Measurements from ENCODE around the gene VPS37C. TPM values are rescaled to one million over a fixed set of nuclear protein-coding genes. Genes with fewer than 3 reads are reported as not detected.

The VPS37C gene
- total RNA-seq, 3 donors from 2014 or later (not counting 1 experiment from before 2014, with no cell fraction given), result 6.4 to 6.9 (median 6.5) TPM

- H3K36me3 Mint-ChIP-seq, result peaks cover 8% of the 10 kb centered on the region
- Histone ChIP-seq H3K4me1 (ENCODE audit: control insufficient read depth, insufficient read depth, low read length) (peaks cover 11% of the 10 kb centered on the region), H3K27ac (ENCODE audit: low read length) (no peak overlapping the region), H3K4me3 (ENCODE audit: low read length) (no peak overlapping the region), H3K27me3 (ENCODE audit: control insufficient read depth, insufficient read depth, low read length) (no peaks in the 10 kb centered on the region), H3K36me3 (ENCODE audit: control insufficient read depth, insufficient read depth, low read length) (no peaks in the 10 kb centered on the region), H3K9me3 (ENCODE audit: control insufficient read depth, insufficient read depth, low read length) (peaks cover 8% of the 10 kb centered on the region)
- H3K27ac Mint-ChIP-seq, result no peak overlapping the region
- ATAC-seq (no peak), DNase-seq (no peak)
- WGBS (ENCODE audit: insufficient coverage), result 93% methylated on average over 19 of the region's 19 CpGs
- peaks cover 11 to 35% of the 10 kb centered on the region in 2 donors for H3K4me1 Mint-ChIP-seq
- H3K9me3 Mint-ChIP-seq, result peaks cover 0 to 8% of the 10 kb centered on the region in 2 donors
- H3K27me3 Mint-ChIP-seq (ENCODE audit: low read depth in 2 of 2), result no peaks in the 10 kb centered on the region
- H3K4me3 Mint-ChIP-seq, result no peak overlapping the region
- intact Hi-C loops (cut with micrococcal nuclease), result no loop called here
- TF ChIP-seq, protein P1, sequence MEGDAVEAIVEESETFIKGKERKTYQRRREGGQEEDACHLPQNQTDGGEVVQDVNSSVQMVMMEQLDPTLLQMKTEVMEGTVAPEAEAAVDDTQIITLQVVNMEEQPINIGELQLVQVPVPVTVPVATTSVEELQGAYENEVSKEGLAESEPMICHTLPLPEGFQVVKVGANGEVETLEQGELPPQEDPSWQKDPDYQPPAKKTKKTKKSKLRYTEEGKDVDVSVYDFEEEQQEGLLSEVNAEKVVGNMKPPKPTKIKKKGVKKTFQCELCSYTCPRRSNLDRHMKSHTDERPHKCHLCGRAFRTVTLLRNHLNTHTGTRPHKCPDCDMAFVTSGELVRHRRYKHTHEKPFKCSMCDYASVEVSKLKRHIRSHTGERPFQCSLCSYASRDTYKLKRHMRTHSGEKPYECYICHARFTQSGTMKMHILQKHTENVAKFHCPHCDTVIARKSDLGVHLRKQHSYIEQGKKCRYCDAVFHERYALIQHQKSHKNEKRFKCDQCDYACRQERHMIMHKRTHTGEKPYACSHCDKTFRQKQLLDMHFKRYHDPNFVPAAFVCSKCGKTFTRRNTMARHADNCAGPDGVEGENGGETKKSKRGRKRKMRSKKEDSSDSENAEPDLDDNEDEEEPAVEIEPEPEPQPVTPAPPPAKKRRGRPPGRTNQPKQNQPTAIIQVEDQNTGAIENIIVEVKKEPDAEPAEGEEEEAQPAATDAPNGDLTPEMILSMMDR (IDR thresholded peaks at IDR 0.05), result no peak
Observed at GRCh38 chr11:61150706-61151544, 10.3 kb downstream of the VPS37C start.

DNA sequence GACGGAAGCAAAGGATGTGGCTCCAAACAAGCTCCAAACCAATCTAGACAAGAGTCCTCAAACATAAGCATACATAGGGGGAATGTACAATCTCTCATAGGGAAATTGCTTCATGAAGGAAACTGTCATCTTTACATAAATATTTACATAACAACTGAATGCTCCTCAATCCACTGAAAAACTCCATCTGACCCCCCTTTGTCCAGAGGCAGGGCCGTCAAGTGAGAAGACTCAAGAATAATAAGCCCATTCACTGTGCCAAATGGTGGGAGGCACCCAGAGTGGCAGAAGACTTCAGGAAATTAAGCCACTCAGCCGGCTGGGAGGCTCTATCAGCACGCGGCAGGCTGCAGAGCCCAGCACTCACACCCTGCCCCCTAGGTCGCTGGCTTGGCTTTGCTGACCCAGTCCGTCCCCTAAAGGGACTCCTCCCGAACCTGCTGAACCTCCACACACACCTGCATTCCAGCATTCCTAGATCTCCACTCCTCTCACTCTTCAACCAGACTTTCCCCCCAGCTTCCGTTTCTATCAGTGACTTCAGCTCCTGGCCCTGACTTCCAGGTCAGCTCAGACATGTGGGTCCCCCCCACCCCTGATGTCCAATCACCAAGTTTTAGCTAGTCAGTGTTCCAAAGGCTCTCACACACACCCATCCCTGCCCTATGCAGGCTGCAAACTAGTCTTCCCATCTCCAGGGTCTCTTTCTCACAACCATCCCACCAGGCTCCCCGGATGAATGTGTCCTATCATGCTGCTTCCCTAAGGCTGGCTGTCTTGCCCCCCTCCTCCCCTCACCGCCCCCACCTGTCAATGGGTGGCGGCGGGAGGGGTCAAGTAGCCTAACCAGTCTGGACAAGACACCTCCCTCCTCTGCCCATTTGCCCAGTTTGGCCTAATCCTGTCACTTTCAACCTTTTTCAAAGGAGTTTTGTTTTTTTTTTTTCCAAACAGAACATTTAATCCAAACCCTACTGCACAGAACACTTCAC is 11.3 kb downstream of the VPS37C start:
- H3K27me3 ChIP-seq (ENCODE audit: control insufficient read depth, insufficient read depth, low read length), result no peaks in the 10 kb centered on the region
- H3K27ac ChIP-seq (ENCODE audit: low read length), result no peak overlapping the region
- DNase-seq (no peak), ATAC-seq (no peak)
- Mint-ChIP-seq H3K9me3 (peaks cover 0 to 7% of the 10 kb centered on the region in 2 donors), H3K27ac (peak overlapping the region in 1 of 2 donors; percentile 35), H3K4me3 (no peak overlapping the region), H3K27me3 (ENCODE audit: low read depth in 2 of 2) (no peaks in the 10 kb centered on the region), H3K4me1 (peaks cover 13 to 37% of the 10 kb centered on the region in 2 donors), H3K36me3 (peaks cover 8% of the 10 kb centered on the region)
- 62% methylated on average over 13 of the region's 13 CpGs for WGBS (ENCODE audit: insufficient coverage)
- peaks cover 4% of the 10 kb centered on the region for H3K9me3 ChIP-seq (ENCODE audit: control insufficient read depth, insufficient read depth, low read length)
- no peak overlapping the region for H3K4me3 ChIP-seq (ENCODE audit: low read length)
- intact Hi-C loops (cut with micrococcal nuclease), result no loop called here
- peaks cover 11% of the 10 kb centered on the region for H3K4me1 ChIP-seq (ENCODE audit: control insufficient read depth, insufficient read depth, low read length)
- TF ChIP-seq, protein P1 (IDR thresholded peaks at IDR 0.05), result no peak
- H3K36me3 ChIP-seq (ENCODE audit: control insufficient read depth, insufficient read depth, low read length), result no peaks in the 10 kb centered on the region

DNA sequence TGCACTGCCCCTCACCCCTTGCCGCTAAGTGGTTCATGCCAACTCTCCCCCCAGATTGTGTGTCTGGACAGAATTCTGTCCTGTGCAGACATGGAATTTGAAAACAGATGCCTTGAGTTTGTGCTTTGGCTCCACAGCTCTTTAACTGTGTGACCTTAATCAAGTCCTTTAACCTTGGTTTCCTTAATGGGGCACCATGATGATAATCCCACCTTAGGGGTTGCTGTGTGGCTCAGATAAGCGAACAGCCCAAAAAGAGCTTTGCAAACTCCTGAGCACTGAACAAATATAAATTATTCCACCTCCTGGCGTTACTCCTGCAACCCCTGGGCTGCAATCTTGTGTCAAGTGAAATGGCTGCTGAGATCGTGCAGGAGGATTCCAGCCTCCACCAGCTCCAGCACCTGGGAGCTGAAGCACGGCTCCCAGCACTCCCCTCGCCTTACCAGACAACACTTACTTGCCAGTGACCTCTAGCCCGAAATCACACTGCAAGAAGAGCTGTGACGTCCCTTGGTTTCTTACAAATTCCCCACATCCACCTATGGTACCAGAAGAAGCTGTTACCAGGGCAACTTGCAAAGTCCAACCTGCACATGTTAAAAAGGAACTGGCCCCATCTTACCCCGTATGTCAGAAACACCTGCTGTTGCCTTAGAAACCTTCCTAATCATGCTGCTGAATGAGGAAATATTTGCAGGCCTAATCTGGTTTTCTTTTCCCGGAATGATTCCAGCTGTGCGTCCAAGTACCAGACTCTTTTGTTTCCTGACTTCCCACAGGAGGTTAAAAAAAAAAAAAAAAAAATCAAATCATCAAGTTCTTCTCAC is 13.2 kb downstream of the VPS37C start:
- WGBS (ENCODE audit: insufficient coverage), result 85% methylated on average over 11 of the region's 11 CpGs
- TF ChIP-seq, protein P1 (IDR thresholded peaks at IDR 0.05), result no peak
- DNase-seq, result no peak
- no peak overlapping the region for H3K4me3 Mint-ChIP-seq
- Histone ChIP-seq H3K4me1 (ENCODE audit: control insufficient read depth, insufficient read depth, low read length) (peaks cover 11% of the 10 kb centered on the region), H3K4me3 (ENCODE audit: low read length) (no peak overlapping the region), H3K9me3 (ENCODE audit: control insufficient read depth, insufficient read depth, low read length) (no peaks in the 10 kb centered on the region), H3K27ac (ENCODE audit: low read length) (no peak overlapping the region), H3K27me3 (ENCODE audit: control insufficient read depth, insufficient read depth, low read length) (no peaks in the 10 kb centered on the region), H3K36me3 (ENCODE audit: control insufficient read depth, insufficient read depth, low read length) (no peaks in the 10 kb centered on the region)
- no peaks in the 10 kb centered on the region for H3K27me3 Mint-ChIP-seq (ENCODE audit: low read depth in 2 of 2)
- peaks cover 13 to 37% of the 10 kb centered on the region in 2 donors for H3K4me1 Mint-ChIP-seq
- no peaks in the 10 kb centered on the region for H3K36me3 Mint-ChIP-seq
- no peak overlapping the region for H3K27ac Mint-ChIP-seq
- no peak for ATAC-seq
- intact Hi-C loops (cut with micrococcal nuclease), result no loop called here
- no peaks in the 10 kb centered on the region for H3K9me3 Mint-ChIP-seq
